HEK293 (cell line): ENCODE data around the gene DNHD1.

ENCODE experiments used
- CTCF ChIA-PET: fragments of 350-600 bp; formaldehyde crosslinking; extraction: SDS; loops from one replicate; lab custom pipeline; 2021; ENCODE audit warnings: antibody characterized with exemption; lab: Yijun Ruan, JAX
- POLR2A ChIA-PET: fragments of 300-600 bp; formaldehyde crosslinking; extraction: SDS; loops from one replicate; lab custom pipeline; 2020; ENCODE audit warnings: antibody characterized with exemption, inconsistent platforms; lab: Yijun Ruan, JAX
- H3K27ac ChIP-seq: fragments of 200-500 bp; sonication (Bioruptor generic); 2 replicates; pipeline ENCODE4 v1.5.1; 2014; ENCODE audit warnings: low read depth, low read length, control low read depth, inconsistent platforms; ENCODE audit errors: extremely low read depth
- H3K36me3 ChIP-seq, 2 experiments: fragments of 200-500 bp in 1 of 2; sonication (Bioruptor generic) in 1 of 2; 1 replicate in 1 of 2; 2 replicates in 1 of 2; pipeline ENCODE4 v1.5.1; 2014 to 2017; ENCODE audit warnings: inconsistent platforms in 2 of 2, low read length in 2 of 2; ENCODE audit not compliant: control insufficient read depth in 2 of 2, insufficient read depth in 1 of 2
- H3K4me1 ChIP-seq: fragments of 200-500 bp; sonication (Bioruptor generic); 2 replicates; pipeline ENCODE4 v1.5.1; 2014; ENCODE audit warnings: mild to moderate bottlenecking, low read length, inconsistent platforms; ENCODE audit not compliant: control insufficient read depth, insufficient read depth
- H3K4me3 ChIP-seq: 2 replicates; pipeline ENCODE4 v1.5.1; 2011; ENCODE audit warnings: low read depth, mild to moderate bottlenecking, control low read depth, low read length, moderate library complexity
- H3K9me3 ChIP-seq: fragments of 200-500 bp; sonication (Bioruptor generic); 2 replicates; pipeline ENCODE4 v1.5.1; 2014; ENCODE audit warnings: low read depth, low read length, inconsistent platforms; ENCODE audit not compliant: control insufficient read depth, insufficient read depth
- GFI1B ChIP-seq: fragments of 450-650 bp; formaldehyde crosslinking; IDR thresholded peaks from 2 replicates; pipeline ENCODE4 v1.5.1; 2016; ENCODE audit warnings: missing biosample characterization, missing genetic modification characterization
- HOXC10 ChIP-seq: sonication (generic); formaldehyde crosslinking; IDR thresholded peaks from 2 replicates; pipeline ENCODE4 v1.8.1; 2023; ENCODE audit warnings: mild to moderate bottlenecking, missing genetic modification reagents
- KLF10 ChIP-seq: fragments of 450-650 bp; IDR thresholded peaks from 2 replicates; pipeline ENCODE4 v1.5.1; 2018; ENCODE audit warnings: missing biosample characterization, mild to moderate bottlenecking, missing genetic modification characterization
- TRIM28 ChIP-seq: IDR thresholded peaks from 2 replicates; pipeline ENCODE4 v1.6.1; 2011; ENCODE audit warnings: low read length, control low read depth, borderline replicate concordance
- ZBTB17 ChIP-seq: fragments of 450-650 bp; formaldehyde crosslinking; IDR thresholded peaks from 2 replicates; pipeline ENCODE4 v1.5.1; 2016; ENCODE audit warnings: missing biosample characterization, missing genetic modification characterization
- ZFP3 ChIP-seq: fragments of 450-650 bp; formaldehyde crosslinking; IDR thresholded peaks from 2 replicates; pipeline ENCODE4 v1.5.1; 2016; ENCODE audit warnings: low read depth, missing biosample characterization, missing genetic modification characterization
- ZFP37 ChIP-seq: fragments of 450-650 bp; formaldehyde crosslinking; IDR thresholded peaks from 2 replicates; pipeline ENCODE4 v1.5.1; 2016; ENCODE audit warnings: missing biosample characterization, missing genetic modification characterization
- ZNF175 ChIP-seq: fragments of 450-650 bp; formaldehyde crosslinking; IDR thresholded peaks from 2 replicates; pipeline ENCODE4 v1.5.1; 2016; ENCODE audit warnings: missing biosample characterization, missing genetic modification characterization
- ZNF18 ChIP-seq: fragments of 450-650 bp; formaldehyde crosslinking; IDR thresholded peaks from 2 replicates; pipeline ENCODE4 v1.5.1; 2016; ENCODE audit warnings: missing biosample characterization, missing genetic modification characterization
- ZNF184 ChIP-seq: fragments of 450-650 bp; IDR thresholded peaks from 2 replicates; pipeline ENCODE4 v1.5.1; 2018; ENCODE audit warnings: missing biosample characterization, mild to moderate bottlenecking, missing genetic modification characterization
- ZNF280C ChIP-seq: fragments of 450-650 bp; formaldehyde crosslinking; IDR thresholded peaks from 2 replicates; pipeline ENCODE4 v1.5.1; 2016; ENCODE audit warnings: missing biosample characterization, missing genetic modification characterization
- ZNF398 ChIP-seq: fragments of 450-650 bp; formaldehyde crosslinking; IDR thresholded peaks from 2 replicates; pipeline ENCODE4 v1.5.1; 2017; ENCODE audit warnings: missing biosample characterization, missing genetic modification characterization
- ZNF423 ChIP-seq: fragments of 450-650 bp; formaldehyde crosslinking; IDR thresholded peaks from 2 replicates; pipeline ENCODE4 v1.5.1; 2016; ENCODE audit warnings: missing biosample characterization, missing genetic modification characterization
- ZNF433 ChIP-seq: fragments of 450-650 bp; formaldehyde crosslinking; IDR thresholded peaks from 2 replicates; pipeline ENCODE4 v1.5.1; 2016; ENCODE audit warnings: missing biosample characterization, missing genetic modification characterization, low read depth
- ZNF580 ChIP-seq: fragments of 450-650 bp; formaldehyde crosslinking; IDR thresholded peaks from 2 replicates; pipeline ENCODE4 v1.5.1; 2016; ENCODE audit warnings: missing biosample characterization, missing genetic modification characterization
- ZNF707 ChIP-seq: fragments of 450-650 bp; formaldehyde crosslinking; IDR thresholded peaks from 2 replicates; pipeline ENCODE4 v1.5.1; 2016; ENCODE audit warnings: missing biosample characterization, missing genetic modification characterization
- ZSCAN18 ChIP-seq: fragments of 450-650 bp; formaldehyde crosslinking; IDR thresholded peaks from 2 replicates; pipeline ENCODE4 v1.5.1; 2016; ENCODE audit warnings: missing biosample characterization, missing genetic modification characterization
- ZSCAN23 ChIP-seq: fragments of 450-650 bp; formaldehyde crosslinking; IDR thresholded peaks from 2 replicates; pipeline ENCODE4 v1.5.1; 2016; ENCODE audit warnings: missing biosample characterization, missing genetic modification characterization
- TF ChIP-seq, protein P1 (sequence below): fragments of 450-650 bp; formaldehyde crosslinking; IDR thresholded peaks from 2 replicates; pipeline ENCODE4 v1.5.1; 2016; ENCODE audit warnings: missing biosample characterization, missing genetic modification characterization

The DNHD1 gene

GRCh38 chr11:6544921-6545850 lies 48.1 kb downstream of the DNHD1 start (continued):
- no peak for TF ChIP-seq ZNF280C (tag by site-specific recombination)
- TF ChIP-seq GFI1B (tag by site-specific recombination) = no peak
- no peak for TF ChIP-seq ZBTB17 (tag by site-specific recombination)

DNA sequence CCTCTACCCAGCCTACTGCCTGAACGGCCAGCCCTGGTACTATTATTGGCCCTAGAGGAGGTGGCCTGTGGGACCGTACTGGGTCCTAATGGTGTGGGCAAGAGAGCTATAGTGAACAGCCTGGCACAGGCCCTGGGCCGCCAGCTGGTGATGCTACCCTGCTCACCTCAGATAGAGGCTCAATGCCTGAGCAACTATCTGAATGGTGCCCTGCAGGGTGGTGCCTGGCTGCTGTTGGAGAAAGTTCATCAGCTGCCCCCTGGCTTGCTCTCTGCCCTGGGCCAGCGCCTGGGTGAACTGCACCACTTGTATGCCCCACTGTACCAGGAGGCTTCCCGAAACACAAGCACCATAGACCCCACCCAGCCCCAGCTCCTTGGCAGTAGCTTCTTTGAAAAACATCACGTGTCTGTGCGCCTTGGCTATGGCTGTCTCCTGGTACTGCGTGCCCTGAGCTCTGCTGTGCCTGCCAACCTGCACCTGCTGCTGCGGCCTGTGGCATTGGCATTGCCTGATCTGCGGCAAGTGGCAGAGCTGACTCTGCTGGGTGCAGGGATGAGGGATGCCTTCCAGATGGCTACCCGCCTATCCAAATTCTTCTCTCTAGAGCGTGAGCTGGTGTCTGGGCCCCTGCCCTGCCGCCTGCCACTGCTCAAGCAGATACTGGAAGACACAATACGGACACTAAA lies 49.0 kb downstream of the DNHD1 start:
- CTCF ChIA-PET = interaction anchor here (0.6 to 0.8 kb wide), 2 partner anchors 134 to 167 kb away, joined by 4 to 5 read pairs; no protein-coding TSS in a partner anchor
- Histone ChIP-seq H3K27ac (no peak overlapping the region), H3K4me3 (no peak overlapping the region), H3K4me1 (no peaks in the 10 kb centered on the region), H3K9me3 (no peaks in the 10 kb centered on the region), H3K36me3 (peaks cover 0 to 34% of the 10 kb centered on the region in 2 experiments; a peak in 1 of 3 replicates)
- POLR2A ChIA-PET = no interaction called here
- no peak for TF ChIP-seq ZFP3 (tag by site-specific recombination)
- TF ChIP-seq ZSCAN23 (tag by site-specific recombination) = no peak
- TF ChIP-seq, protein P1, sequence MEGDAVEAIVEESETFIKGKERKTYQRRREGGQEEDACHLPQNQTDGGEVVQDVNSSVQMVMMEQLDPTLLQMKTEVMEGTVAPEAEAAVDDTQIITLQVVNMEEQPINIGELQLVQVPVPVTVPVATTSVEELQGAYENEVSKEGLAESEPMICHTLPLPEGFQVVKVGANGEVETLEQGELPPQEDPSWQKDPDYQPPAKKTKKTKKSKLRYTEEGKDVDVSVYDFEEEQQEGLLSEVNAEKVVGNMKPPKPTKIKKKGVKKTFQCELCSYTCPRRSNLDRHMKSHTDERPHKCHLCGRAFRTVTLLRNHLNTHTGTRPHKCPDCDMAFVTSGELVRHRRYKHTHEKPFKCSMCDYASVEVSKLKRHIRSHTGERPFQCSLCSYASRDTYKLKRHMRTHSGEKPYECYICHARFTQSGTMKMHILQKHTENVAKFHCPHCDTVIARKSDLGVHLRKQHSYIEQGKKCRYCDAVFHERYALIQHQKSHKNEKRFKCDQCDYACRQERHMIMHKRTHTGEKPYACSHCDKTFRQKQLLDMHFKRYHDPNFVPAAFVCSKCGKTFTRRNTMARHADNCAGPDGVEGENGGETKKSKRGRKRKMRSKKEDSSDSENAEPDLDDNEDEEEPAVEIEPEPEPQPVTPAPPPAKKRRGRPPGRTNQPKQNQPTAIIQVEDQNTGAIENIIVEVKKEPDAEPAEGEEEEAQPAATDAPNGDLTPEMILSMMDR (tag by site-specific recombination) = no peak
- no peak for TF ChIP-seq ZSCAN18 (tag by site-specific recombination)
- no peak for TF ChIP-seq ZNF18
- no peak for TF ChIP-seq TRIM28
- TF ChIP-seq ZNF707 = no peak
- no peak for TF ChIP-seq ZNF433
- TF ChIP-seq ZNF184 = no peak
- no peak for TF ChIP-seq ZFP37 (tag by site-specific recombination)
- no peak for TF ChIP-seq ZNF423 (tag by site-specific recombination)
- TF ChIP-seq ZNF398 (tag by site-specific recombination) = no peak
- no peak for TF ChIP-seq ZNF175 (tag by site-specific recombination)
- no peak for TF ChIP-seq ZNF580 (tag by site-specific recombination)
- no peak for TF ChIP-seq HOXC10
- no peak for TF ChIP-seq KLF10 (tag by site-specific recombination)
